ENCODE measurements around the gene WDR3.

The WDR3 gene

GRCh38 chr1:117959364-117959763, 29.8 kb downstream of the WDR3 start:
- Histone ChIP-seq H3K14ac (ENCODE audit: low read length) (no peak overlapping the region), H3K18ac (ENCODE audit: low read length) (no peak overlapping the region), H3K9ac (ENCODE audit: low read depth, low read length, poor library complexity) (no peak overlapping the region), H3K23ac (ENCODE audit: low read depth, low read length, poor library complexity) (no peak overlapping the region), H3K4me1 (ENCODE audit: control insufficient read depth in 2 of 2, insufficient read depth in 1 of 2, low read depth in 1 of 2, low read length in 2 of 2) (no peaks in the 10 kb centered on the region), H2AFZ (ENCODE audit: low read length) (no peak overlapping the region), H3K36me3 (replicated peaks in 1 of 2; ENCODE audit: control insufficient read depth in 2 of 2, insufficient read depth in 2 of 2, low read length in 2 of 2) (peaks cover 11 to 85% of the 10 kb centered on the region in 2 donors), H2AK5ac (ENCODE audit: low read depth, low read length) (no peak overlapping the region), H3K79me1 (ENCODE audit: low read depth, low read length) (no peaks in the 10 kb centered on the region), H2BK15ac (ENCODE audit: low read length) (no peak overlapping the region), H2BK120ac (ENCODE audit: low read depth, low read length) (no peak overlapping the region), H3K27me3 (ENCODE audit: control insufficient read depth in 3 of 3, insufficient read depth in 3 of 3, low read depth in 1 of 3, low read length in 3 of 3) (no peaks in the 10 kb centered on the region), H4K91ac (ENCODE audit: low read depth, low read length, poor library complexity) (no peak overlapping the region), H3K9me3 (replicated peaks in 1 of 2; ENCODE audit: control insufficient read depth in 2 of 2, insufficient read depth in 1 of 2, low read depth in 1 of 2, low read length in 2 of 2) (no peaks in the 10 kb centered on the region), H3K4me2 (ENCODE audit: insufficient read depth, low read length, poor library complexity, severe bottlenecking) (no peak overlapping the region), H3K4me3 (ENCODE audit: low read length in 2 of 2) (no peak overlapping the region), H4K8ac (ENCODE audit: low read depth, low read length) (no peak overlapping the region), H2BK12ac (ENCODE audit: low read length) (no peak overlapping the region), H2BK5ac (ENCODE audit: low read length) (no peak overlapping the region), H3K27ac (replicated peaks; ENCODE audit: low read length) (no peak overlapping the region), H3K4ac (ENCODE audit: low read length) (no peak overlapping the region)
- WGBS, 2 donors (ENCODE audit: extremely low coverage in 2 of 2, insufficient read length in 2 of 2, insufficient replicate concordance in 1 of 2): no CpG with 5 or more reads among the region's 3 CpGs
- no peak for DNase-seq (ENCODE audit: low spot score)

GRCh38 chr1:117964290-117965038, 34.9 kb downstream of the WDR3 start:
- H2AFZ ChIP-seq (ENCODE audit: low read length): no peak overlapping the region
- no peak overlapping the region for H3K23ac ChIP-seq (ENCODE audit: low read depth, low read length, poor library complexity)
- H3K4me2 ChIP-seq (ENCODE audit: insufficient read depth, low read length, poor library complexity, severe bottlenecking): no peak overlapping the region
- H3K18ac ChIP-seq (ENCODE audit: low read length): no peak overlapping the region
- no peak overlapping the region for H4K8ac ChIP-seq (ENCODE audit: low read depth, low read length)
- WGBS, 2 donors (ENCODE audit: extremely low coverage in 2 of 2, insufficient read length in 2 of 2, insufficient replicate concordance in 1 of 2): no CpG with 5 or more reads among the region's 3 CpGs
- H3K4me3 ChIP-seq (ENCODE audit: low read length in 2 of 2): no peak overlapping the region
- peaks cover 2% of the 10 kb centered on the region in 2 donors for H3K4me1 ChIP-seq (ENCODE audit: control insufficient read depth in 2 of 2, insufficient read depth in 1 of 2, low read depth in 1 of 2, low read length in 2 of 2)
- no peak overlapping the region for H3K27ac ChIP-seq (replicated peaks; ENCODE audit: low read length)
- H2AK5ac ChIP-seq (ENCODE audit: low read depth, low read length): no peak overlapping the region
- no peak overlapping the region for H3K14ac ChIP-seq (ENCODE audit: low read length)
- H2BK5ac ChIP-seq (ENCODE audit: low read length): no peak overlapping the region
- peaks cover 4 to 34% of the 10 kb centered on the region in 2 donors for H3K36me3 ChIP-seq (replicated peaks in 1 of 2; ENCODE audit: control insufficient read depth in 2 of 2, insufficient read depth in 2 of 2, low read length in 2 of 2)
- no peak overlapping the region for H3K9ac ChIP-seq (ENCODE audit: low read depth, low read length, poor library complexity)
- H3K27me3 ChIP-seq (ENCODE audit: control insufficient read depth in 3 of 3, insufficient read depth in 3 of 3, low read depth in 1 of 3, low read length in 3 of 3): no peaks in the 10 kb centered on the region
- no peaks in the 10 kb centered on the region for H3K9me3 ChIP-seq (replicated peaks in 1 of 2; ENCODE audit: control insufficient read depth in 2 of 2, insufficient read depth in 1 of 2, low read depth in 1 of 2, low read length in 2 of 2)
- H3K79me1 ChIP-seq (ENCODE audit: low read depth, low read length): no peaks in the 10 kb centered on the region
- H2BK12ac ChIP-seq (ENCODE audit: low read length): no peak overlapping the region
- no peak overlapping the region for H2BK120ac ChIP-seq (ENCODE audit: low read depth, low read length)
- no peak for DNase-seq (ENCODE audit: low spot score)
- H3K4ac ChIP-seq (ENCODE audit: low read length): no peak overlapping the region
- H4K91ac ChIP-seq (ENCODE audit: low read depth, low read length, poor library complexity): no peak overlapping the region
- H2BK15ac ChIP-seq (ENCODE audit: low read length): no peak overlapping the region

GRCh38 chr1:117967477-117967876, 37.9 kb downstream of the WDR3 start:
- H3K23ac ChIP-seq (ENCODE audit: low read depth, low read length, poor library complexity): no peak overlapping the region
- no peak overlapping the region for H2AK5ac ChIP-seq (ENCODE audit: low read depth, low read length)
- no CpG with 5 or more reads among the region's 4 CpGs for WGBS, 2 donors (ENCODE audit: extremely low coverage in 2 of 2, insufficient read length in 2 of 2, insufficient replicate concordance in 1 of 2)
- no peaks in the 10 kb centered on the region for H3K9me3 ChIP-seq (replicated peaks in 1 of 2; ENCODE audit: control insufficient read depth in 2 of 2, insufficient read depth in 1 of 2, low read depth in 1 of 2, low read length in 2 of 2)
- no peak overlapping the region for H3K4ac ChIP-seq (ENCODE audit: low read length)
- no peak overlapping the region for H2BK12ac ChIP-seq (ENCODE audit: low read length)
- H3K9ac ChIP-seq (ENCODE audit: low read depth, low read length, poor library complexity): no peak overlapping the region
- no peak overlapping the region for H4K8ac ChIP-seq (ENCODE audit: low read depth, low read length)
- H3K18ac ChIP-seq (ENCODE audit: low read length): no peak overlapping the region
- H3K14ac ChIP-seq (ENCODE audit: low read length): no peak overlapping the region
- H3K4me3 ChIP-seq (ENCODE audit: low read length in 2 of 2): no peak overlapping the region
- no peak overlapping the region for H4K91ac ChIP-seq (ENCODE audit: low read depth, low read length, poor library complexity)
- peak; percentile 14 for DNase-seq (ENCODE audit: low spot score)
- peaks cover 7 to 11% of the 10 kb centered on the region in 2 donors for H3K4me1 ChIP-seq (ENCODE audit: control insufficient read depth in 2 of 2, insufficient read depth in 1 of 2, low read depth in 1 of 2, low read length in 2 of 2)
- no peak overlapping the region for H3K27ac ChIP-seq (replicated peaks; ENCODE audit: low read length)
- H2BK120ac ChIP-seq (ENCODE audit: low read depth, low read length): no peak overlapping the region
- no peaks in the 10 kb centered on the region for H3K79me1 ChIP-seq (ENCODE audit: low read depth, low read length)
- H3K27me3 ChIP-seq (ENCODE audit: control insufficient read depth in 3 of 3, insufficient read depth in 3 of 3, low read depth in 1 of 3, low read length in 3 of 3): no peaks in the 10 kb centered on the region
- peaks cover 2 to 6% of the 10 kb centered on the region in 2 donors for H3K36me3 ChIP-seq (replicated peaks in 1 of 2; ENCODE audit: control insufficient read depth in 2 of 2, insufficient read depth in 2 of 2, low read length in 2 of 2)
- H3K4me2 ChIP-seq (ENCODE audit: insufficient read depth, low read length, poor library complexity, severe bottlenecking): no peak overlapping the region
- H2BK5ac ChIP-seq (ENCODE audit: low read length): no peak overlapping the region
- H2AFZ ChIP-seq (ENCODE audit: low read length): peak overlapping the region; percentile 62
- H2BK15ac ChIP-seq (ENCODE audit: low read length): no peak overlapping the region

- no peak overlapping the region for H2BK120ac ChIP-seq (ENCODE audit: low read depth, low read length)
- H3K27ac ChIP-seq (replicated peaks; ENCODE audit: low read length): peak overlapping the region; percentile 28
- H3K9ac ChIP-seq (ENCODE audit: low read depth, low read length, poor library complexity): no peak overlapping the region
- H3K79me1 ChIP-seq (ENCODE audit: low read depth, low read length): no peaks in the 10 kb centered on the region
- peaks cover 2% of the 10 kb centered on the region in 2 donors for H3K36me3 ChIP-seq (replicated peaks in 1 of 2; ENCODE audit: control insufficient read depth in 2 of 2, insufficient read depth in 2 of 2, low read length in 2 of 2)
- H2BK15ac ChIP-seq (ENCODE audit: low read length): no peak overlapping the region
- no peak overlapping the region for H3K4me2 ChIP-seq (ENCODE audit: insufficient read depth, low read length, poor library complexity, severe bottlenecking)
- WGBS, 2 donors (ENCODE audit: extremely low coverage in 2 of 2, insufficient read length in 2 of 2, insufficient replicate concordance in 1 of 2): no CpG with 5 or more reads among the region's 1 CpG
- no peak overlapping the region for H2AK5ac ChIP-seq (ENCODE audit: low read depth, low read length)
- no peak overlapping the region for H3K14ac ChIP-seq (ENCODE audit: low read length)
- H3K4me3 ChIP-seq (ENCODE audit: low read length in 2 of 2): no peak overlapping the region
- no peak overlapping the region for H3K23ac ChIP-seq (ENCODE audit: low read depth, low read length, poor library complexity)
- DNase-seq (ENCODE audit: low spot score): no peak
- no peak overlapping the region for H3K18ac ChIP-seq (ENCODE audit: low read length)
- H3K4me1 ChIP-seq (ENCODE audit: control insufficient read depth in 2 of 2, insufficient read depth in 1 of 2, low read depth in 1 of 2, low read length in 2 of 2): peaks cover 7 to 11% of the 10 kb centered on the region in 2 donors
- H3K9me3 ChIP-seq (replicated peaks in 1 of 2; ENCODE audit: control insufficient read depth in 2 of 2, insufficient read depth in 1 of 2, low read depth in 1 of 2, low read length in 2 of 2): no peaks in the 10 kb centered on the region
- H2BK12ac ChIP-seq (ENCODE audit: low read length): no peak overlapping the region
- H2BK5ac ChIP-seq (ENCODE audit: low read length): no peak overlapping the region
- no peak overlapping the region for H4K91ac ChIP-seq (ENCODE audit: low read depth, low read length, poor library complexity)
- H4K8ac ChIP-seq (ENCODE audit: low read depth, low read length): no peak overlapping the region
- no peaks in the 10 kb centered on the region for H3K27me3 ChIP-seq (ENCODE audit: control insufficient read depth in 3 of 3, insufficient read depth in 3 of 3, low read depth in 1 of 3, low read length in 3 of 3)
- peak overlapping the region; percentile 62 for H2AFZ ChIP-seq (ENCODE audit: low read length)
- no peak overlapping the region for H3K4ac ChIP-seq (ENCODE audit: low read length)
These were observed 38.3 kb downstream of the WDR3 start for GRCh38 chr1:117967881-117968280.
